Raji (cell line): ENCODE results near the gene ZNF491.

Source experiments
- POLR2A ChIP-seq: IDR thresholded peaks from 2 replicates; pipeline ENCODE4 v1.6.1; 2011; ENCODE audit warnings: low read depth, low read length, control low read depth; ENCODE audit not compliant: insufficient read depth

Gene ZNF491

DNA sequence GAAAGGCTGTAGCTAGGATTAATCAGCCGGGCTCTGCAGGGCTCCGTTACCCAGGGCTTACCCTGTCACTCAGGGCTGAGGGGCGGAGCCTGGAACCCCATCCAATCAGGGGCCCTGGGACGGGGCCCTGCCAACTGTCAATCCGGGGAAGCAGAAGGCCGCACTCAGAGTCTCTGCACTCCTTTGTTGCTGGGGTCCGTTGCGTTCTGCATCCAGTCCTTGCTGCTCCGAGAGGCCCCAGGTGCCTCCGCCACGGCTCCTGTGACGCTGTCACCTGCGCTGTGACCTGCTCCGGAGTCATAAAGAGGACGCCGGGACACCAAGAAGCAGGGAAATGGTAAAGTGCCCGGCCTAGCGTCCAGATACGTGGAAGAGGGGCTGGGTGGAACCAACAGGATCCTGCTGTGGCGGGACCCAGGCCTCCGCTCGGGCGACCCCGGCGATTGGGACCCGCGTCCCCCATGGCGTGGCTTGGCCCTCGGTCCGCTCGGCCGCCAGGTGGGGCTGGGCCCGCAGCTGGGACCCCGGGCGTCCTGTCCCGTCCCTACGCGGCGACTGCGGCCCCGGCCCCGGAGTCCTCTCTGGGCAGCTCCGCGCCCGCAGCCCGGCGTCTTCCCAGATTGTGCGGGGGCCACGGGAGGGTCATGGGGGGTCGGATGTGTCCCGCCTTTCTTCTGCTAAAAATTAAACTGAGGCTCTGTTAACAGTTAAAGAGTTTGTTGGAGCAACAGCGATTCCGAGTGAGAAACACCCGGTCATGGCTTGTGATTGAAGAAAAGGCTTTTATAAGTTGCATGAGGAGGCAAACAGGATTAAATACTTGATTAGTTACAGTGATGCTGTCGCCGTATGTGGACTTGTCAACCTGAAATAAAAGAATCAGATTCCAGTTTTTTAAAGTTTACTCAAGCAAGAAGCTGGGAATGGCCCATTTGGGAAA, at the start of gene ZNF491:
Gene ZNF491 (plus strand): TSS at position 133 of the 940 bp plus-strand sequence. CDS start 7,431 bp downstream, outside the sequence.
- TF ChIP-seq POLR2A = peak; percentile 70

DNA sequence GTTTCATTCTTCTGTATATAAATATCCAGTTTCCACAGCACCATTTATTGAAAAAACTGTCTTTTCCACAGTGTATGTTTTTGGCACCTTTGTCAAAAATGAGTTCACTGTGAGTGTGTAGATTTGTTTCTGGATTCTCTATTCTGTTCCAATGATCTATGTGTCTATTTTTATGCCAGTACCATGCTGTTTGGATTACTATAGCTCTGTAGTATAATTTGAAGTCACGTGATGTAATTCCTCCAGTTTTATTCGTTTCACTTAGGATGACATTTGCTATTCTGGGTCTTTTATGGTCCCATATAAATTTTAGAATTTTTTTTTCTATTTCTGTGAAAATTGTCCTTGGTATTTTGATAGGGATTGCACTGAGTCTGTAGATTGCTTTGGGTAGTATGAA, 48.6 kb upstream of the ZNF491 start:
- TF ChIP-seq POLR2A = no peak

DNA sequence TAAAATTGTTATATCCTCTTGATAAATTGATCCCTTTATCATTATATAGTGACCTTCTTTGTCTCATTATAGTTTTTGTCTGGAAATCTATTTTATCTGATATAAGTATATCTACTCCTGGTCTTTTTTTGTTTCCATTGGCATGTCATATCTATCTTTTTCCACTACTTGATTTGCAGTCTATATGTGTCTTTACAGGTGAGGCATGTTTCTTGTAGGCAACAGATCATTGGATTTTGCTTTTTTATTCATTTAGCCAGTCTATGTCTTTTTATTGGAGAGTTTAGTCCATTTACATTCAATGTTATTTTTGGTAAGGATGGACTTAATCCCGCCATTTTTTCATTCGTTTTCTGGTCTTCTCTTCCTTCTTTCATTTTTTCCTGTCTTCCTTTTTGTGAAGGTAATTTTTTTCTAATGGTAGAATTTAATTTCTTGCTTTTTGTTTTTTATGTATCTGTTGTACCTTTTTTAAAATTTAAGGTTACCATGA, 46.0 kb upstream of the ZNF491 start:
- TF ChIP-seq POLR2A = no peak

DNA sequence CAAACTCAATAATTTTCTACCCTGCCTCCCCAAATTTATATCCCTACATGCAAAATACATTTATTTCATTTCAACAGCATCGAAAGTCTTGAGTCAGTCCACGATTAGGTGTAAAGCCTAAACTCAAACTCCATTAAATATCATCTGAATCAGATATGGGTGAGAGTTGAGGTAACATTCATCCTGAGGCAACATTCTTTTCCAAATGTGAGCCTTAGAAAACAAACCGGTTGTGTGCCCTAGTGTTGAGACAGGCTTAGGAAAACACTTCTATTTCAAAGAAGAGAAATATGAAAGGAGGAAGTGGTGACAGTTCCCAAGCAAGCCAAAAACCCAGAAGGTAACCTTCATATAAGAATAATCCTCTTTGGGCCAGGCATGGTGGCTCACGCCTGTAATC, 43.7 kb upstream of the ZNF491 start:
- TF ChIP-seq POLR2A = no peak

DNA sequence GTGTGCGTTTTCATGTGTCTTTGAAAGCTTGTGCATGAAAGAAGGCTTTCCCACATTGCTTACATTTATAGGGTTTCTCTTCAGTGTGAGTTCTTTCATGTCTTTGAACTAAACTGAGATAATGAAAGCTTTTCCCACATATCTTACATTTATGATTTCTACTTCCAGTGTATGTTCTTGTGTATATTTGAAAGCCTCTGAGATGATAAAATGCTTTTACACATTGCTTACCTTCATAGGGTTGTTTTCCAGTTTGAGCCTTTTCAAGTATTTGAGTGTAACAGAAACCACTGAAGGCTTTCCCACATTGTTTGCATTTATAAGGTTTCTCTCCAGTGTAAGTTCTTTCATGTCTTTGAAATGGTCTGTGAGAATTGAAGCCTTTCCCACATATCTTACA, 41.4 kb upstream of the ZNF491 start:
- no peak for TF ChIP-seq POLR2A

DNA sequence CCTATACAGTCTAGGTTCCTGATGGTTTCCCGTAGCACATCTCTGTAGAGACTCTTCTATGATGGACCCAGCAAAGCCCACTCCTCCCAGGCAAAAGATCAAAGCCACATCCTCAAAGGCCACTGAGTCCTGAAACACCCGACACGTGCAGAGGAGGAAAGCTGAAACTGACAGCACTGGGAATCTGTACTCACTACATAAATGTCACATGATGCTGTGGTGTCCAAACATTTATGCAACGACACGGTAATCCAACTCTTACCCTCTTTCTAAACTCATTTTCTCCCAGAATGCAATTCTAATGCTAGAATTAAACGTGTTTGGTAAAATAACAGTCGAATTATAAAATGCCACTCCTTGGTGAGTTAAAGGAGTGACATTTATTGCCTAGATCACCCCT, 38.5 kb upstream of the ZNF491 start:
- no peak for TF ChIP-seq POLR2A

DNA sequence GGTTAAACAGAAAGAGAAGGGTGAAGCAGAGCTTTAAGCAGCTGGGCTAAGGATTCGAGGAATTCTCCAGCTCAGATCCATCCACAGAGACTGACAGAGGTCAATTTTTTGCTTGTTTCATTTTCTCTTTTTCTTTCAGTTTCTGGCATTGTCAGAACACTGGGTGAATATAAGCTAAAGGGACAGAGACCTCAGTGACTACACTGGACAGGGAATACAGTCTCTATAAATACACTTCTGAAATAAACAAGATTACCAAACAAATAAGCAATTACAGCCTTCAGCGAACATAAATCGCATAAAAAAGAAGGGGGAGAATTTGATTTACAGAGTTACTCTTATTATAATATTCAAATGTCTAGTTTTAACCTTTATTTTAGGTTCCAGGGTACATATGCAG, 35.2 kb upstream of the ZNF491 start:
- no peak for TF ChIP-seq POLR2A

DNA sequence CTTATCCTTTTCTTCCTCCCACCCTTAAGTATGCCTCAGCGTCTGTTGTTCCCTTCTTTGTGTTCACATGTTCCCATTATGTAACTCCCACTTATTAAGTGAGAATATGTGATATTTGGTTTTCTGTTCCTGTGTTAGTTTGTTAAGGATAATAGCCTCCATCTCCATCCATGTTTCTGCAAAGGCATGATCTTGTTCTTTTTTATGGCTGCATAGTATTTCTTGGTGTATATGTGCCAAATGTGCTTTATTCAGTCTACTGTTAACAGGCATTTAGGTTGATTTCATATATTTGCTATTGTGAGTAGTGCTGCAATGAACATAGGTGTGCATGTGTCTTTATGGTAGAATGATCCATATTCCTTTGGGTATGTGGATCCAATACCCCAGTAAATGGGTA, 34.7 kb upstream of the ZNF491 start:
- no peak for TF ChIP-seq POLR2A

DNA sequence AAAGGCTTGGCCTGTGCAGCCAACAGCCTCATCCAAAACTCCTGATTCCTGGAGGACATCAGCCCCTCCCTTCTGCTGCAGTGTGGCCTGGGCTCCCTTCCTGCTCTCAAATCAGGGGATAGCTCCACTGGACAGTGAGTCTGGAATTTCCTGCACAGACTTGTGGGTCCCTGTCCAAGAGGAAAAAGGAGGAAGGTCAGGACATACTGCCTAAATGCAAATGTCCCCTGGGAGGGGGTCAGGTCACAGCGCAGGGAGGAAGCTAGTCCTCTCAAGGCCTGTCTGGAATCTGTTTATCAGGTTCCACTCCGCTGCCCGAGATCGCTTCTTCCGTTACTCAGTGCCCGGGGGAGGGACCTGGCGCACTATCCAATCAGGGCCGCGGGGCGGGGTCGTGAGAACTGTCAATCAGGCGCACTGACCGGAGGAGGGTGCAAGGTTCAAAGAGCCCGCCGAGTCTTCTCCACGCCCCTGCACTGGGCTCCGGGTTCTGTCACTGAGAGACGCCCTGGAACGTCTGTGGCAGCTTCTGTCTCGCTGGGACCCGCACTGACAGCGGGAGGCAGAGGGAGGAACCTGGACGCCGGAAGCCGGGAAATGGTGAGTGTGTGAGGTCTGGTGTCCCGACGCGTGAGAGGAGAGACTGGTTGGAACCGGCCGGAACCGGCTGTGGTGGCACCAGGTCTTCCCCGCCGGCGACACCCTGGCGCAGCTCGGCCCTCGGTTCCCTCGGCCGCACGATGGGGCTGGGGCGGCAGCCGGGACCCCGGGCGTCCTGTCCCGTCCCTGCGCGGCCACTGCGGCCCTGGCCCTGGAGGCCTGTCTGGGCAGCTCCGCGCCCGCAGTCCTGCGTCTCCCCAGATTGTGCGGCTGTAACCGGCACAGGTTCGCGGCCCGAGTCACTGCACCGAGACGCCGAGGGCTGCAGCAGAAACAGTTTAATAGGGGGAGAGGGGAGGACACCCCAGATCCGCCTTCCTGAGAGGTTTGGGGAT, 31.4 kb upstream of the ZNF491 start, which contains the start of gene ZNF441:
Gene ZNF441 (plus strand): TSS at position 404 of the 995 bp plus-strand sequence. CDS start 194 bp downstream, at position 598.
- TF ChIP-seq POLR2A = peak; percentile 73

DNA sequence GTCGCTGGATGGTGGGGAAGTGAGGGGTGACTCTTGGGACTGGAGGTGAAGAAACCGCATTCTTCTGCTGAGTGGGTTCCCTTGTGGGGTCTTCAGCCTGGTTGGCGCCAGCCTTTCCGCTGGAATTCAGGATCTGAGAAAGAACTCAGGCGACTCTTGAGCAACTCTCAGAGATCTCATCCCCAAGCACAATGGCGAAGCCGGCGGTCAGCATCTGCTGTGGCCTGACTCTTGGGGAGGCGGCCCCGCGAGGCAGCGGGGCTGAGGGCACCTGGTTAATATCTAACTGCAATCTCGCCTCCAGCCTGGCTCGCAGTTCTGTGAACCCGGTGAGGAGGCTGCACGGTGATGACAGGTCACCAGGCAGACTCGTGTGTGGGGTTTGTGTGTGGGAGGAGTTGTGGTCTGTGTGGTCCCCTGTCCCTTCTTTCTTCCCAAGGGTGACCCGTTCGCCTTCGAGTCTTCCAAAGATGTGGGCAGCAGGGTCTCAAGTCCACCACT, 30.6 kb upstream of the ZNF491 start:
- TF ChIP-seq POLR2A = no peak

DNA sequence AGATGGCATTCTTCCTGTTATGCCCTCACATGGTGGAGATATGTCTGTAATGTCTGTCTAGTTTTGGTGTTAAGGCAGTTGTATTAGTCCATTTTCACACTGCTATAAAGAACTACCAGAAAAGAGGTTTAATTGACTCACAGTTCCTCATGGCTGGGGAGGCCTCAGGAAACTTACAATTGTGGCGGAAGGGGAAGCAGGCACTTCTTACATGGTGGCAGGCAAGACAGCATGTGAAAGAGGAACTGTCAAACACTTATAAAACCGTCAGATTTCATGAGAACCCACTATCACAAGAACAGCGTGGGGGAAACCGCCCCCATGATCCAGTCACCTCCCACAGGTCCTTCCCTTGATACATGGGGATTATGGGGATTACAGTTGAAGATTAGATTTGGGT, 28.3 kb upstream of the ZNF491 start:
- TF ChIP-seq POLR2A = no peak

DNA sequence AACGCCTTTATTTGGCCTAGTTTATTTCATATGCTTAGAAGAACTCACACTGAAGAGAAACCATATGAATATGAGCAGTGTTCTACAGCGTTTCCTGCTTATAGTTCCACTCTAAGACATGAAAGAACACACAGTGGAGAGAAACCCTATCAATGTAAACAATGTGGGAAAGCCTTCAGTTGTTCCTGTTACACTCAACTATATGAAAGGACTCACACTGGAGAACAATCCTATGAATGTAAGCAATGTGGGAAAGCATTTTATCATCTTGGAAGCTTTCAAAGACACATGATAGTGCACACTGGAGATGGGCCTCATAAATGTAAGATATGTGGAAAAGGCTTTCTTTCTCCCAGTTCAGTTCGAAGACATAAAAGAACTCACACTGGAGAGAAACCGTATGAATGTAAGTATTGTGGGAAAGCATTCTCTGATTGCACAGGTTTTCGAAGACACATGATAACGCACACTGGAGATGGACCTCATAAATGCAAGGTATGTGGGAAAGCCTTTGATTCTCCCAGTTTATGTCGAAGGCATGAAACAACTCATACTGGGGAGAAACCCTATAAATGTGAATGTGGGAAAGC, 17.8 kb upstream of the ZNF491 start:
- no peak for TF ChIP-seq POLR2A

DNA sequence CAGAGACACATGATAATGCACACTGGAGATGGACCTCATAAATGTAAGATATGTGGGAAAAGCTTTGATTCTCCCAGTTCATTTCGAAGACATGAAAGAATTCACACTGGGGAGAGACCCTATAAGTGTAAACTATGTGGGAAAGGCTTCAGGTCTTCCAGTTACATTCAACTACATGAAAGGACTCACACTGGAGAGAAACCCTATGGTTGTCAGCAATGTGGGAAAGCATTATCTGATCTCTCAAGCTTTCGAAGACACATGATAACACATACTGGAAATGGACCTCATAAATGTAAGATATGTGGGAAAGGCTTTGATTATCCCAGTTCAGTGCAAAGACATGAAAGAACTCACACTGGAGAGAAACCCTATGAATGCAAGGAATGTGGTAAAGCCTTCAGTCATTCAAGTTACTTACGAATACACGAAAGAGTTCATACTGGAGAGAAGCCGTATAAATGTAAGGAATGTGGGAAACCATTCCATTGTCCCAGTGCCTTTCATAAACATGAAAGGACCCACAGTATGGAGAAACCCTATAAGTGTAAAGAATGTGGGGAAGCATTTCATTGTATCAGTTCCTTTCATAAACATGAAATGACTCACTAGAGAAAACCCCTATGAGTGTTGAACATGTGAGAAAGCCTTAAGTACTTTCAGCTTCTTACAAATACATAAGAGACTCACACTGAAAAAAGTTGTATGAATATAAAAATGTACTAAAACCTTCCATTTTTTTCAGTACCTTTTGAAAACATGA, 16.8 kb upstream of the ZNF491 start:
- TF ChIP-seq POLR2A = no peak

DNA sequence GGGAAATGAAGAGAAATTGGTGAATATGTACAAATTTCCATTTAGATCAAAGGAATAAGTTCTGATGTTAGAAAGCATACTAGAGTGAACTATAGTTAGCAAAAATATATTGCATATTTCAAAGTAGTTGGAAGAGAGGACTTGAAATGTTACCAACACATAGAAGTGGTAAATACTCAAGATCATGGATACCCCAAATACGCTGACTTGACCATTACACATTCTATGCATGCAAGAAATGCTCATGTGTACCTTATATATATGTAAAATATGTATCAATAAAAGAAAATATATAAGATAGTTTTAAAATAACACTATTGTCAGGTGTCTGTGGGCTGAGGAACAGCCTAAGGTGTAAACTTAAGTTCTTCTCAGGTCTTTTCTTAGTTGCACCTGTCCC, 14.6 kb upstream of the ZNF491 start:
- TF ChIP-seq POLR2A = no peak
